GM12874 (cell line): ENCODE data around the gene HMGA1.

ENCODE experiments used
- CTCF ChIP-seq: IDR thresholded peaks from 2 replicates; pipeline ENCODE4 v1.5.1; 2011; ENCODE audit warnings: low read depth, mild to moderate bottlenecking, control low read depth, low read length, moderate library complexity; ENCODE audit not compliant: insufficient read depth

The HMGA1 gene

GRCh38 chr6:34248727-34249468, 12.2 kb downstream of the HMGA1 start, which contains the start of gene SMIM29:
TSS of gene SMIM29 (minus strand) at chr6:34249006. CDS start at chr6:34247791, 1,215 bp downstream.
- peak; percentile 96 for TF ChIP-seq CTCF

GRCh38 chr6:34249469-34250261, 13.0 kb downstream of the HMGA1 start:
- TF ChIP-seq CTCF, result no peak

- TF ChIP-seq CTCF, result no peak
Observed at GRCh38 chr6:34259529-34260069, 22.9 kb downstream of the HMGA1 start.

- TF ChIP-seq CTCF, result no peak
Observed at GRCh38 chr6:34260576-34261267, 24.0 kb downstream of the HMGA1 start.

- no peak for TF ChIP-seq CTCF
Observed at GRCh38 chr6:34267746-34268145, 31.1 kb downstream of the HMGA1 start.

GRCh38 chr6:34272013-34272926, 35.6 kb downstream of the HMGA1 start:
- no peak for TF ChIP-seq CTCF
